H1 (cell line): ENCODE measurements around the gene GALNT7. TPM values are rescaled to one million over a fixed set of nuclear protein-coding genes. Genes with fewer than 3 reads are reported as not detected.

Source experiments
- CTCF ChIA-PET: fragments of 300-600 bp; sonication (Branson Sonifier 250); formaldehyde crosslinking; loops from one replicate; lab custom pipeline; 2021; ENCODE audit not compliant: partially characterized antibody; lab: Charles Lee
- POLR2A ChIA-PET: fragments of 300-600 bp; sonication (Branson Sonifier 250); formaldehyde crosslinking; loops from one replicate; lab custom pipeline; 2021; ENCODE audit warnings: inconsistent platforms; ENCODE audit not compliant: partially characterized antibody; lab: Charles Lee
- DNase-seq, 2 experiments: peaks; one replicate each; pipeline versions ENCODE4 v3.0.0 to v3.0.0-alpha.2; 2010 to 2022; ENCODE audit warnings: low spot score in 2 of 2, low read depth in 1 of 2, mixed read lengths in 1 of 2
- FAIRE-seq: peaks from 2 replicates; lab custom pipeline; 2011; peaks lifted over from hg19 to GRCh38; lab: Jason Lieb, UNC
- H2AFZ ChIP-seq: 2 replicates; pipeline ENCODE4 v1.8.1; 2012; ENCODE audit warnings: low read length, inconsistent platforms
- H2AK5ac ChIP-seq: 2 replicates; pipeline ENCODE4 v1.6.1; 2013; ENCODE audit warnings: low read depth, low read length
- H2BK120ac ChIP-seq: replicated peaks from 2 replicates; pipeline ENCODE3; 2013; ENCODE audit warnings: low read depth, low read length, inconsistent platforms
- H2BK12ac ChIP-seq: 2 replicates; pipeline ENCODE4 v1.6.1; 2013; ENCODE audit warnings: low read depth, low read length
- H2BK15ac ChIP-seq: 2 replicates; pipeline ENCODE4 v1.6.1; 2013; ENCODE audit warnings: low read length
- H2BK20ac ChIP-seq: 2 replicates; pipeline ENCODE4 v1.6.1; 2013; ENCODE audit warnings: low read length
- H2BK5ac ChIP-seq: 2 replicates; pipeline ENCODE4 v1.6.1; 2013; ENCODE audit warnings: low read depth, low read length
- H3K14ac ChIP-seq: 2 replicates; pipeline ENCODE4 v1.6.1; 2013; ENCODE audit warnings: inconsistent platforms; ENCODE audit not compliant: insufficient read length
- H3K18ac ChIP-seq: 2 replicates; pipeline ENCODE4 v1.6.1; 2013; ENCODE audit warnings: low read length; ENCODE audit errors: extremely low read depth
- H3K23ac ChIP-seq: 2 replicates; pipeline ENCODE4 v1.6.1; 2013; ENCODE audit warnings: inconsistent platforms; ENCODE audit not compliant: insufficient read length
- H3K23me2 ChIP-seq: 2 replicates; pipeline ENCODE4 v1.6.1; 2013; ENCODE audit warnings: low read depth, low read length
- H3K27ac ChIP-seq: 2 replicates; pipeline ENCODE4 v1.6.1; 2011; ENCODE audit warnings: low read depth, low read length, inconsistent platforms
- H3K27me3 ChIP-seq, 4 experiments: replicated peaks in 1 of 4; 1 replicate in 1 of 4; 2 replicates in 3 of 4; pipeline versions ENCODE4 v1.6.1 to v1.8.1; 2011 to 2013; ENCODE audit warnings: low read length in 3 of 4, mild to moderate bottlenecking in 3 of 4, inconsistent platforms in 2 of 4, mixed read lengths in 2 of 4, moderate library complexity in 1 of 4; ENCODE audit not compliant: control insufficient read depth in 3 of 4, insufficient read depth in 3 of 4; ENCODE audit errors: extremely low read depth in 1 of 4
- H3K36me3 ChIP-seq, 4 experiments: 2 replicates each; pipeline versions ENCODE4 v1.6.1 to v1.8.1; 2011 to 2013; ENCODE audit warnings: mild to moderate bottlenecking in 4 of 4, low read length in 3 of 4, moderate library complexity in 2 of 4, control low read depth in 1 of 4, inconsistent platforms in 1 of 4; ENCODE audit not compliant: insufficient read depth in 4 of 4, control insufficient read depth in 2 of 4
- H3K4ac ChIP-seq: replicated peaks from 2 replicates; pipeline ENCODE3; 2013; ENCODE audit warnings: low read length, low read depth, mixed read lengths, inconsistent platforms; ENCODE audit not compliant: insufficient read length
- H3K4me1 ChIP-seq, 4 experiments: replicated peaks in 1 of 4; 1 replicate in 1 of 4; 2 replicates in 3 of 4; pipeline versions ENCODE4 v1.6.1 to v1.8.1; 2011 to 2013; ENCODE audit warnings: low read length in 3 of 4, inconsistent platforms in 2 of 4, mixed read lengths in 1 of 4; ENCODE audit not compliant: insufficient read depth in 4 of 4, control insufficient read depth in 3 of 4
- H3K4me2 ChIP-seq, 2 experiments: 2 replicates each; pipeline versions ENCODE4 v1.6.1 to v1.8.1; 2011 to 2013; ENCODE audit warnings: low read depth in 2 of 2, low read length in 2 of 2, control low read depth in 1 of 2, inconsistent platforms in 1 of 2, mild to moderate bottlenecking in 1 of 2; ENCODE audit not compliant: insufficient read depth in 1 of 2
- H3K4me3 ChIP-seq, 4 experiments: fragments of 200-600, 300-600 bp in 1 of 4; sonication (generic), shearing (Covaris generic), sonication (Bioruptor Twin) in 1 of 4; 2 replicates each; pipeline versions ENCODE4 v1.5.1 to v1.8.1; 2011 to 2016; ENCODE audit warnings: low read length in 4 of 4, low read depth in 3 of 4, control low read depth in 2 of 4, inconsistent platforms in 2 of 4, mild to moderate bottlenecking in 2 of 4, mixed read lengths in 1 of 4, moderate library complexity in 1 of 4; ENCODE audit not compliant: insufficient read depth in 2 of 4; ENCODE audit errors: extremely low read depth in 1 of 4
- H3K56ac ChIP-seq: replicated peaks from 2 replicates; pipeline ENCODE3; 2013; ENCODE audit warnings: low read depth, mild to moderate bottlenecking, mixed read lengths, low read length, inconsistent platforms; ENCODE audit not compliant: insufficient read length
- H3K79me1 ChIP-seq: 2 replicates; pipeline ENCODE4 v1.6.1; 2013; ENCODE audit warnings: low read depth, low read length, control low read depth
- H3K79me2 ChIP-seq, 2 experiments: 2 replicates each; pipeline versions ENCODE4 v1.6.1 to v1.8.1; 2012 to 2013; ENCODE audit warnings: low read length in 2 of 2, mild to moderate bottlenecking in 2 of 2, inconsistent platforms in 1 of 2; ENCODE audit not compliant: insufficient read depth in 2 of 2, control insufficient read depth in 1 of 2
- H3K9ac ChIP-seq, 4 experiments: replicated peaks in 1 of 4; 1 replicate in 1 of 4; 2 replicates in 3 of 4; pipeline versions ENCODE4 v1.6.1 to v1.8.1; 2011 to 2013; ENCODE audit warnings: low read depth in 3 of 4, low read length in 3 of 4, control low read depth in 2 of 4, mild to moderate bottlenecking in 2 of 4, moderate library complexity in 2 of 4, inconsistent platforms in 1 of 4; ENCODE audit errors: extremely low read depth in 1 of 4
- H3K9me3 ChIP-seq, 2 experiments: 2 replicates each; pipeline versions ENCODE4 v1.6.1 to v1.8.1; 2012 to 2013; ENCODE audit warnings: mild to moderate bottlenecking in 2 of 2, moderate library complexity in 2 of 2, control low read depth in 1 of 2, inconsistent platforms in 1 of 2, low read depth in 1 of 2, low read length in 1 of 2, mixed read lengths in 1 of 2; ENCODE audit not compliant: insufficient read depth in 2 of 2
- H4K20me1 ChIP-seq, 2 experiments: replicated peaks in 1 of 2; 2 replicates each; pipeline versions ENCODE3 to v1.8.1; 2011 to 2013; ENCODE audit warnings: inconsistent platforms in 2 of 2, low read length in 2 of 2, mild to moderate bottlenecking in 1 of 2; ENCODE audit not compliant: insufficient read depth in 2 of 2, control insufficient read depth in 1 of 2
- H4K5ac ChIP-seq: 2 replicates; pipeline ENCODE4 v1.6.1; 2013; ENCODE audit warnings: low read length, low read depth, mixed read lengths, inconsistent platforms; ENCODE audit not compliant: insufficient read length
- H4K8ac ChIP-seq: 2 replicates; pipeline ENCODE4 v1.8.0; 2013; ENCODE audit warnings: mild to moderate bottlenecking, moderate library complexity, low read length, inconsistent platforms; ENCODE audit not compliant: insufficient read depth; ENCODE audit errors: extremely low read depth
- H4K91ac ChIP-seq: replicated peaks from 2 replicates; pipeline ENCODE3; 2013; ENCODE audit warnings: low read length, mixed read lengths, inconsistent platforms; ENCODE audit not compliant: insufficient read length
- CHD1 ChIP-seq: IDR thresholded peaks from 2 replicates; pipeline ENCODE4 v1.6.1; 2012; ENCODE audit warnings: low read depth, low read length, improper control_type of control experiment
- CTBP2 ChIP-seq: IDR thresholded peaks from 2 replicates; pipeline ENCODE4 v1.7.0; 2011; ENCODE audit warnings: borderline replicate concordance, mild to moderate bottlenecking, moderate library complexity, mixed read lengths, low read length; ENCODE audit not compliant: insufficient read depth, insufficient read length
- EGR1 ChIP-seq: IDR thresholded peaks from 2 replicates; pipeline ENCODE4 v1.6.1; 2011; ENCODE audit warnings: low read depth, low read length, borderline replicate concordance
- EP300 ChIP-seq, 2 experiments: IDR thresholded peaks; 1 replicate in 1 of 2; 2 replicates in 1 of 2; pipeline ENCODE4 v1.6.1; 2011 to 2012; ENCODE audit warnings: low read depth in 2 of 2, low read length in 2 of 2, mild to moderate bottlenecking in 2 of 2, borderline replicate concordance in 1 of 2, inconsistent platforms in 1 of 2, moderate library complexity in 1 of 2
- FOSL1 ChIP-seq: IDR thresholded peaks from 2 replicates; pipeline ENCODE4 v1.6.1; 2011; ENCODE audit warnings: mild to moderate bottlenecking, low read depth, low read length, moderate library complexity; ENCODE audit not compliant: insufficient read depth
- HDAC2 ChIP-seq, 2 experiments: fragments of 300-600 bp in 1 of 2; sonication (generic) in 1 of 2; IDR thresholded peaks; 2 replicates each; pipeline ENCODE4 v1.6.1; 2011 to 2012; ENCODE audit warnings: low read depth in 2 of 2, low read length in 2 of 2, mild to moderate bottlenecking in 2 of 2, moderate library complexity in 2 of 2, borderline replicate concordance in 1 of 2, inconsistent platforms in 1 of 2
- MAFK ChIP-seq: IDR thresholded peaks from 2 replicates; pipeline ENCODE4 v1.6.1; 2012; ENCODE audit warnings: low read depth, mild to moderate bottlenecking, improper control_type of control experiment, low read length
- POLR2A ChIP-seq, 2 experiments: IDR thresholded peaks; 1 replicate in 1 of 2; 2 replicates in 1 of 2; pipeline ENCODE4 v1.6.1; 2011; ENCODE audit warnings: low read depth in 2 of 2, low read length in 2 of 2, mild to moderate bottlenecking in 2 of 2; ENCODE audit errors: control extremely low read depth in 1 of 2
- RAD21 ChIP-seq, 2 experiments: IDR thresholded peaks in 1 of 2; conservative IDR thresholded peaks in 1 of 2; 2 replicates each; pipeline ENCODE4 v1.6.1; 2011; ENCODE audit warnings: low read depth in 2 of 2, low read length in 2 of 2, improper control_type of control experiment in 1 of 2, inconsistent platforms in 1 of 2, mild to moderate bottlenecking in 1 of 2, moderate library complexity in 1 of 2
- RBBP5 ChIP-seq: IDR thresholded peaks from 2 replicates; pipeline ENCODE4 v1.7.1; 2012; ENCODE audit warnings: low read depth, mild to moderate bottlenecking, inconsistent platforms, low read length, moderate library complexity, borderline replicate concordance
- RNF2 ChIP-seq: fragments of 200-900, 300-1000 bp; sonication (generic); IDR thresholded peaks from 2 replicates; pipeline ENCODE4 v1.7.1; 2016; ENCODE audit warnings: borderline replicate concordance, low read depth, mild to moderate bottlenecking, antibody characterized with exemption, low read length; ENCODE audit not compliant: poor library complexity, severe bottlenecking; ENCODE audit errors: missing control alignments
- RXRA ChIP-seq: IDR thresholded peaks from 2 replicates; pipeline ENCODE4 v1.6.1; 2011; ENCODE audit warnings: low read depth, mild to moderate bottlenecking, low read length, moderate library complexity; ENCODE audit not compliant: insufficient read depth
- SP2 ChIP-seq: IDR thresholded peaks from 2 replicates; pipeline ENCODE4 v1.6.1; 2012; ENCODE audit warnings: mild to moderate bottlenecking, low read length, inconsistent platforms
- WGBS, 2 experiments: shearing (Covaris generic) in 1 of 2; methylation state at CpG; one replicate each; pipeline versions ENCODE4 v1.1.6 to v1.1.7; 2013 to 2015; ENCODE audit warnings: low lambda C conversion rate in 2 of 2, mixed read lengths in 2 of 2, inconsistent platforms in 1 of 2, low coverage in 1 of 2, missing lambda C conversion rate in 1 of 2; ENCODE audit not compliant: insufficient replicate concordance in 2 of 2, insufficient coverage in 1 of 2, insufficient read length in 1 of 2; ENCODE audit errors: extremely low coverage in 1 of 2, missing lambda C conversion rate in 1 of 2; 5-methylcytosine and 5-hydroxymethylcytosine counted together
- polyA plus RNA-seq, 7 experiments: library from polyadenylated mRNA; depleted of rRNA in 3 of 7; stranded (reverse) in 5 of 7; unstranded in 2 of 7; fragments of >200 nt in 5 of 7; fragments of 200-250 nt in 2 of 7; gene quantifications; 1 replicate in 5 of 7; 2 replicates in 1 of 7; 4 replicates in 1 of 7; pipeline versions ENCODE4 v1.2.1 to v1.2.3, GENCODE V29; 2011 to 2013; ENCODE audit warnings: missing spikeins in 2 of 7, mixed read lengths in 2 of 7
- total RNA-seq: library from RNA; stranded (reverse); fragmentation: NEBNext Ultra II Directional; extraction: Animal tissue kit (Norgen Biotek cat#: 25700); gene quantifications from 2 replicates; pipeline ENCODE4 v1.2.1, GENCODE V29; 2021

Gene GALNT7
- total and polyA plus RNA-seq, 2 of the 8 experiments (the other 6 are each of a cell fraction or from before 2014, with no cell fraction given), result 22.4 to 85.5 TPM

DNA sequence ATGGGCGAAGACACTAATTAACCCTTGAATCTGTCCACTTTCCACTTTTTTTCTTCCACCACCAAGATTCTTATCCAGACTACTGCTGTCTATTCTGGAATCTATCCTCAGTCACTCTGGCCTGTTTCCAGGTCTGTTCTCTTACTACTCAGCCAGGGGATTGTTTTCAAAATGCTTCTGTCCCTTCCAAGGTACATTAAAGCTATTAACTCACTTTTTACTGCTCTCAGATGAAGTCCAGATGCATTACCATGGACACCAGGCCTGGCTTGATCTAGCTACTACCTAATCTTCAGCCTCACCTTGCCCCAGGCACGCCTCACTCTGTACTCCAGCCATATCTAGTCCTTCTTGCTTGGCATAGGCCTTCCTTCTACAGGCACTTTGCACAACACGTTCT, 66.4 kb downstream of the GALNT7 start:
- Histone ChIP-seq H3K36me3 (peaks cover 0 to 6% (median 0%) of the 10 kb centered on the region in 4 experiments; a peak in 2 of 8 replicates), H3K4me3 (no peak overlapping the region), H3K27me3 (no peaks in the 10 kb centered on the region), H2BK20ac (no peak overlapping the region), H3K79me2 (peaks cover 0 to 97% of the 10 kb centered on the region in 2 experiments; a peak in 3 of 4 replicates), H2BK5ac (no peak overlapping the region), H2BK15ac (no peak overlapping the region), H4K20me1 (no peaks in the 10 kb centered on the region), H2BK120ac (no peak overlapping the region), H2AK5ac (peak overlapping the region; percentile 25; the same call in 1 of the 2 replicates), H3K14ac (no peak overlapping the region), H3K4ac (no peak overlapping the region), H3K56ac (no peak overlapping the region), H3K23ac (no peak overlapping the region), H3K79me1 (peaks cover 6% of the 10 kb centered on the region), H4K5ac (no peak overlapping the region), H3K4me2 (no peak overlapping the region), H4K8ac (no peak overlapping the region; the same call in 1 of the 2 replicates), H3K18ac (no peak overlapping the region), H2AFZ (no peak overlapping the region), H2BK12ac (no peak overlapping the region), H3K9ac (no peak overlapping the region), H4K91ac (no peak overlapping the region), H3K27ac (no peak overlapping the region), H3K4me1 (peaks cover 2 to 18% (median 12%) of the 10 kb centered on the region in 4 experiments; a peak in 6 of 7 replicates), H3K23me2 (no peaks in the 10 kb centered on the region), H3K9me3 (no peaks in the 10 kb centered on the region)
- no peak for DNase-seq
- no peak for FAIRE-seq
- CTCF ChIA-PET, result interaction anchor here (0.9 to 2.2 kb wide), 4 partner anchors 22 to 222 kb away, joined by 3 to 8 read pairs (median 3); no protein-coding TSS in a partner anchor
- POLR2A ChIA-PET, result no interaction called here
- WGBS, 2 experiments, result 93% methylated on average over 3 of the region's 3 CpGs; no CpG with 5 or more reads in 1 of the 2 experiments
- no peak for TF ChIP-seq EGR1
- TF ChIP-seq HDAC2 (IDR thresholded peaks at IDR 0.05; ENCODE audit: borderline replicate concordance in 1 of 2, low read depth in 2 of 2, low read length in 2 of 2), result no peak
- TF ChIP-seq EP300 (IDR thresholded peaks at IDR 0.05; ENCODE audit: borderline replicate concordance in 1 of 2, low read depth in 2 of 2, low read length in 2 of 2), result no peak
- no peak for TF ChIP-seq SP2
- no peak for TF ChIP-seq POLR2A (IDR thresholded peaks at IDR 0.05; ENCODE audit: control extremely low read depth in 1 of 2, low read depth in 2 of 2, low read length in 2 of 2)
- no peak for TF ChIP-seq RNF2
- TF ChIP-seq RAD21 (IDR thresholded peaks at IDR 0.05 in 1 of 2, conservative IDR thresholded peaks at IDR 0.05 in 1 of 2; ENCODE audit: low read depth in 2 of 2, low read length in 2 of 2), result no peak
- TF ChIP-seq RXRA, result no peak
- no peak for TF ChIP-seq CHD1
- no peak for TF ChIP-seq MAFK
- no peak for TF ChIP-seq CTBP2
- TF ChIP-seq RBBP5, result no peak
- no peak for TF ChIP-seq FOSL1
